ENCODE data around the gene HPS3.
A peak's percentile ranks its signal among the peaks of the same experiment; 100 is the strongest.
"Not testable (repeated sequence)": the region's sequence is repeated elsewhere in the genome, so short reads cannot be mapped to it uniquely, and the experiment has no call there.

The HPS3 gene

DNA sequence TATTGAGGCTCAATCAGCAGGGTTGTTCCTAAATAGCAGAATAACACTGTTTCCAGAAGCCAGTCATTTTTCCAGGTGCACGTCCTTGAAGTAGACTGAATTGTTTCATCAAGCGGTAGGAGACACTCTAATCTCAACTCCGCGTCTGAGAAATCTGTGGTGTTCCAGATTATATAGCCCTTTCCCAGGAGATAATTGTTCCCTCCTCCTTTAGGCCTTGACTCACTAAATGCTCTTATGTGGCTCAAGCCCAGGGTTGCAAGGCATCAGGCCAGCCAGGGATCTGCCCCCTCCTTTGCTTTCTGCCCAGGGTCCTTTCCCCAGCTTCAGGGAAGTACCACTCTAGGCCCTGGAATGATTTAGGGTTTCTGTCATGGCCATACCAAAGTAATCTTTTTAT lies 37.5 kb upstream of the HPS3 start:
- Histone ChIP-seq H3K27me3 (ENCODE audit: control insufficient read depth, insufficient read depth, low read length) (no peaks in the 10 kb centered on the region), H3K4me3 (ENCODE audit: low read length) (no peak overlapping the region), H3K4me1 (ENCODE audit: control insufficient read depth, insufficient read depth, low read length) (no peaks in the 10 kb centered on the region), H3K9ac (ENCODE audit: low read depth, low read length) (no peak overlapping the region), H3K36me3 (ENCODE audit: insufficient read depth, low read length) (no peaks in the 10 kb centered on the region), H3K9me3 (replicated peaks; ENCODE audit: low read length) (no peaks in the 10 kb centered on the region), H3K4me2 (ENCODE audit: low read length) (no peak overlapping the region)

DNA sequence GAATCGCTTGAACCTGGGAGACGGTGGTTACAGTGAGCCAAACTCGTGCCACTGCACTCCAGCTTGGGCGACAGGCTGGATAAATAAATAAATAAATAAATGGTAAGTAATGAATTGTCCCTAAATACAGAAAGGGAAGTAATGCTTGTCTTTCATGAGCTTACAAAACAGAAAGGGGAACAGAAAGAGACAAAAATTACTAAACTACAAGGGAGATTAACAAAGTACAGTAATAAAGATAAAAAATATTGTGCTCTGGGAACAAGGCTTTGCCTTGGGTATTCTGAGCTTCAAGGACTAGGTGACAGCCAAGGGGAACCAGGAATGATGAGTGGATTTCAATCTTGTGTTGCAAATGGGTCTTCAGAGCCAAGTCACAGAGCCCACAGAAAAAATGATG lies 34.0 kb upstream of the HPS3 start:
- no peak overlapping the region for H3K9ac ChIP-seq (ENCODE audit: low read depth, low read length)
- no peaks in the 10 kb centered on the region for H3K9me3 ChIP-seq (replicated peaks; ENCODE audit: low read length)

DNA sequence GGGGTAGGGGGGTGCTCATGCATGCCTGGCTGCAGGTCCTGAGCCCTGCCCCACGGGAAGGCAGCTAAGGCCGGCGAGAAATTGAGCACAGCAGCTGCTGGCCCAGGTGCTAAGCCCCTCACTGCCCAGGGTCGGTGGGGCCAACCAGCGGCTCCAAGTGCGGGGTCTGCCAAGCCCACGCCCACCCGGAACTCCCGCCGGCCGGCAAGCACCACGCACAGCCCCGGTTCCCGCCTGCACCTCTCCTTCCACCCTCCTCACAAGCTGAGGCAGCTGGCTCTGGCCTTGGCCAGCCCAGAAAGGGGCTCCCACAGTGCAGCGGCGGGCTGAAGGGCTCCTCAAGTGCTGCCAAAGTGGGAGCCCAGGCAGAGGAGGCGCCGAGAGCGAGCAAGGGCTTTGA lies 31.5 kb upstream of the HPS3 start:
- not testable (repeated sequence) for H3K9me3 ChIP-seq (replicated peaks; ENCODE audit: low read length); H3K4me3 ChIP-seq (ENCODE audit: low read length); H3K9ac ChIP-seq (ENCODE audit: low read depth, low read length); H3K4me1 ChIP-seq (ENCODE audit: control insufficient read depth, insufficient read depth, low read length); H3K27me3 ChIP-seq (ENCODE audit: control insufficient read depth, insufficient read depth, low read length); H3K36me3 ChIP-seq (ENCODE audit: insufficient read depth, low read length); H3K4me2 ChIP-seq (ENCODE audit: low read length)

More for the DNA sequence above, 34.0 kb upstream of the HPS3 start:
- H3K27me3 ChIP-seq (ENCODE audit: control insufficient read depth, insufficient read depth, low read length) = no peaks in the 10 kb centered on the region
- no peak overlapping the region for H3K4me3 ChIP-seq (ENCODE audit: low read length)
- no peaks in the 10 kb centered on the region for H3K4me1 ChIP-seq (ENCODE audit: control insufficient read depth, insufficient read depth, low read length)
- H3K36me3 ChIP-seq (ENCODE audit: insufficient read depth, low read length) = no peaks in the 10 kb centered on the region
- no peak overlapping the region for H3K4me2 ChIP-seq (ENCODE audit: low read length)

DNA sequence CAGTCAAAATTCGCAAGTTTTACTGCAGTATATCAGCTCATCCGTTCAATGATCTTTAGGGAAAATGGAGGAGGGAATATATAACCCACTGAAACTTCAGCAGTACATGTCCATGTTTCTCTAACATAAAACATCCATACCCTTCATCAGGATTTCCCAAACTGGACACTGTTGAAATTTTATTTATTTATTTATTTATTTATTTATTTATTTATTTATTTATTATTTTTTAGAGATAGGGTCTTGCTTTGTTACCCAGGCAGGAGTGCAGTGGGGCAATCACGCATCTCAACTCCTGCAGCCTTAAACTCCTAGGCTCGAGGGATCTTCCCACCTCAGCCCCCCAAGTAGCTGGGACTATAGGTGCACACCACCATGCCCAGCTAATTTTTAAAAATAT lies 28.3 kb upstream of the HPS3 start:
- no peaks in the 10 kb centered on the region for H3K36me3 ChIP-seq (ENCODE audit: insufficient read depth, low read length)
- no peaks in the 10 kb centered on the region for H3K4me1 ChIP-seq (ENCODE audit: control insufficient read depth, insufficient read depth, low read length)
- no peak overlapping the region for H3K4me2 ChIP-seq (ENCODE audit: low read length)
- no peak overlapping the region for H3K9ac ChIP-seq (ENCODE audit: low read depth, low read length)
- H3K9me3 ChIP-seq (replicated peaks; ENCODE audit: low read length) = peaks cover 5% of the 10 kb centered on the region
- no peak overlapping the region for H3K4me3 ChIP-seq (ENCODE audit: low read length)
- H3K27me3 ChIP-seq (ENCODE audit: control insufficient read depth, insufficient read depth, low read length) = no peaks in the 10 kb centered on the region

DNA sequence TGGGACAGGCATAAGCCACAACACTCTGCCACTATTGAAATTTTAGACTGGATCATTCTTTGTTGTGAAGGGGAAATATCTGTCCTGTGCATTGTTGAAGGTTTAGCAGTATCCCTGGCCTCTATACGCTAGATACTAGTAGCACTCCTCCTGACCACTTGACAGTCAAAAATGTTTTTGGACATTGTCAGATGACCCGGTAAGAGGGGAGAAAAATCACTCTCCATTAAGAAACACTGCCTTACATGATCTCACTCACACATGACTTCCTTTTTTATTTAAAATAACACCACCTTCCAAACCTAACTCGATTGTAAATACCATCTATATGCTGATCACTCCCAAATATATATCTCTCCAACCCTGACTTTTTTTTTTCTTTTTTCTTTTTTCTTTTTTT lies 27.8 kb upstream of the HPS3 start:
- no peaks in the 10 kb centered on the region for H3K36me3 ChIP-seq (ENCODE audit: insufficient read depth, low read length)
- H3K4me2 ChIP-seq (ENCODE audit: low read length) = no peak overlapping the region
- H3K4me1 ChIP-seq (ENCODE audit: control insufficient read depth, insufficient read depth, low read length) = no peaks in the 10 kb centered on the region
- no peaks in the 10 kb centered on the region for H3K27me3 ChIP-seq (ENCODE audit: control insufficient read depth, insufficient read depth, low read length)
- peaks cover 5% of the 10 kb centered on the region for H3K9me3 ChIP-seq (replicated peaks; ENCODE audit: low read length)
- no peak overlapping the region for H3K9ac ChIP-seq (ENCODE audit: low read depth, low read length)
- no peak overlapping the region for H3K4me3 ChIP-seq (ENCODE audit: low read length)

DNA sequence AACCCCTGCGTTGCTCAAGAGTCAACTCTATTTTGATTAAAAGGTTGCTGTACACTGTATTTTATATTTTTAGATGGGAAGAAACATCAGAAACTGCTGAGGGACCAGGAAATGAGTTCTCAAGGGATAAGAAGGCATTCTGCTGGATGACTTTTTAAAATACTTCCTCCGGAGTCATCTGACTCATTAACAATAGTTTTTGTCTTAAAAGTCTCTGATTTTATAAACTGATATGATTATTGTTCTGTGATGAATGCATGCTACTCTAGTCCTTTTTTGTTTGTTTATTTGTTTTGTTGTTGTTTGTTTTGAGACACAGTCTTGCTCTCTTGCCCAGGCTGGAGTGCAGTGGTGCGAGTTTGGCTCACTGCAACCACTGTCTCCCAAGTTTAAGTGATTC lies 25.0 kb upstream of the HPS3 start:
- no peaks in the 10 kb centered on the region for H3K4me1 ChIP-seq (ENCODE audit: control insufficient read depth, insufficient read depth, low read length)

DNA sequence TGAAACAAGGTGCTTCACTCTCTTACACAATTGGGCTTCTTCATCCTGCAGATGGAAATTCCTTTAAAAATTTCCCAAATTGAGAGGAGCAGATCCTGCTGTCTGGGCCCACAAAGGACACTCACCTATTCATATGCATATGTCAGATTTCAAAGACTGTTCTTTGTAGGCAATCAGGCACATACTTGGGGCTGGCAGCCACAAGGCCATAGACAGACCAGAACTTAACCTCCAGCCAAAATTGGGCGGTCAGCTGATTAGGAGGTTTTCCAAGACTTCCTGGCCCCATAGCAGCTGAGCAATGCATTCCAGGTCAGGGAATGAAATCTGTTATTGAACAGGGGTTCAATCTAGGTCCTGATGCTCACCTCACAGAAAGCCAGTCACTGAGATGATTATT lies 15.0 kb upstream of the HPS3 start:
- Histone ChIP-seq H3K27me3 (ENCODE audit: control insufficient read depth, insufficient read depth, low read length) (no peaks in the 10 kb centered on the region), H3K4me2 (ENCODE audit: low read length) (no peak overlapping the region), H3K9me3 (replicated peaks; ENCODE audit: low read length) (no peaks in the 10 kb centered on the region), H3K4me3 (ENCODE audit: low read length) (no peak overlapping the region), H3K4me1 (ENCODE audit: control insufficient read depth, insufficient read depth, low read length) (no peaks in the 10 kb centered on the region), H3K36me3 (ENCODE audit: insufficient read depth, low read length) (no peaks in the 10 kb centered on the region), H3K9ac (ENCODE audit: low read depth, low read length) (no peak overlapping the region)

More for the DNA sequence above, 25.0 kb upstream of the HPS3 start:
- Histone ChIP-seq H3K4me3 (ENCODE audit: low read length) (no peak overlapping the region), H3K36me3 (ENCODE audit: insufficient read depth, low read length) (no peaks in the 10 kb centered on the region), H3K9ac (ENCODE audit: low read depth, low read length) (no peak overlapping the region), H3K4me2 (ENCODE audit: low read length) (no peak overlapping the region), H3K9me3 (replicated peaks; ENCODE audit: low read length) (peaks cover 5% of the 10 kb centered on the region), H3K27me3 (ENCODE audit: control insufficient read depth, insufficient read depth, low read length) (no peaks in the 10 kb centered on the region)

DNA sequence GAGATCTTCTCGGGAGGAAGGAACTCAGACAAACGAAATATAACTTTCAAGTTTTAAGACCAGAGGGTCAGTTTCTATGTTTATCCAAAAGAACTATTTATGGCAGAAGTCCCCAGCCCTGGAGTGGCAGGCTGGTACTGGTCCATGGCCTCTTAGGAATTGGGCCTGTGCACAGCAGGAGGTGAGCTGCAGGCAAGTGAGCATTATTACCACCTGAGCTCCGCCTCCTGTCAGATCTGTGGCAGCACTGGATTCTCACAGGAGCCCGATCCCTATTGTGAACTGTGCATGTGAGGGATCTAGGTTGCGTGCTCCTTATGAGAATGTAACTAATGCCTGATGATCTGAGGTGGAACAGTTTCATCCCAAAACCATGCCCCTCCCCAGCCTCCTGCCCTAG lies 14.3 kb upstream of the HPS3 start:
- Histone ChIP-seq H3K9ac (ENCODE audit: low read depth, low read length) (no peak overlapping the region), H3K4me1 (ENCODE audit: control insufficient read depth, insufficient read depth, low read length) (no peaks in the 10 kb centered on the region)

DNA sequence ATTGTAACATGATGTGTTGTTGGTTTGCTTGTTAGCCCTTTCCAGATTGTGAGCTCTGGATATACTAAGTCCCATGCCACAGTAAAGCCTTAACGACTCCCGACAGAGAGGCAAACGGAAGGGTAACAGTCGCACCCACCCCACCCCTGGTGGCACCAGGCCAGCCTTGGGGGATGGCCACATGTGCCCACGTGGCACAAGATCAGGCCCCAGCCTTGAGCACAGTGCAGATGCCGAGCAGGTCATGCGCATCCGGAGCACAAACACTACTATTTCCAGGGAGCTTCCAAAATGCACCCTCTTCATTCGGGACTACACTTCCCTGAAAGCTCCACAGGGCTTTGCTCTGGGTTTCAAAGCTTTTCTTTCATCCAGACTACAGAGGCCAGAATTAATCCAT lies 10.7 kb upstream of the HPS3 start:
- Histone ChIP-seq H3K36me3 (ENCODE audit: insufficient read depth, low read length) (no peaks in the 10 kb centered on the region), H3K4me1 (ENCODE audit: control insufficient read depth, insufficient read depth, low read length) (peaks cover 4% of the 10 kb centered on the region), H3K9ac (ENCODE audit: low read depth, low read length) (no peak overlapping the region), H3K27me3 (ENCODE audit: control insufficient read depth, insufficient read depth, low read length) (no peaks in the 10 kb centered on the region), H3K4me3 (ENCODE audit: low read length) (no peak overlapping the region), H3K9me3 (replicated peaks; ENCODE audit: low read length) (no peaks in the 10 kb centered on the region), H3K4me2 (ENCODE audit: low read length) (no peak overlapping the region)

More for the DNA sequence above, 14.3 kb upstream of the HPS3 start:
- Histone ChIP-seq H3K27me3 (ENCODE audit: control insufficient read depth, insufficient read depth, low read length) (no peaks in the 10 kb centered on the region), H3K4me3 (ENCODE audit: low read length) (no peak overlapping the region), H3K4me2 (ENCODE audit: low read length) (no peak overlapping the region), H3K9me3 (replicated peaks; ENCODE audit: low read length) (no peaks in the 10 kb centered on the region), H3K36me3 (ENCODE audit: insufficient read depth, low read length) (no peaks in the 10 kb centered on the region)

DNA sequence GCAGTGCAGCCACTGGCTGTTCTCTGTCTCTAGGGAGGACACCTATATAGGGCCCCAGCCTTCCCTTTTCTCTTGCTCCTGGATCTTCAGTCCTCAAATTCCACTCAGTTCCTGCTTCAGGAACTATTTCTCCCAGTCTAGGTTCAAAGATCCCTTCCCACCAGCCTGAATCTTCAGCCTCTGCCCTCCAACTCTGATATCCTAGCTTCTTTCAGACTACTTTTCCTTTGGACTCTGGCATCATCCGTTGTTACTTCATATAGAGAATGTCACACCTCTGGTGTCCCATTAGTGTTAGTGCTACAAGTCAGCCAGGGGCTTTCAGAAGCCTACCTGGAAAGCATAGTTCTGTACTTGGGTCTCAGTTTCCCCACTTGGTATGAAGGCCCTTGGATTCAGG lies 10.0 kb upstream of the HPS3 start:
- Histone ChIP-seq H3K4me1 (ENCODE audit: control insufficient read depth, insufficient read depth, low read length) (peaks cover 4% of the 10 kb centered on the region), H3K36me3 (ENCODE audit: insufficient read depth, low read length) (no peaks in the 10 kb centered on the region), H3K9ac (ENCODE audit: low read depth, low read length) (no peak overlapping the region), H3K27me3 (ENCODE audit: control insufficient read depth, insufficient read depth, low read length) (no peaks in the 10 kb centered on the region), H3K4me2 (ENCODE audit: low read length) (no peak overlapping the region), H3K4me3 (ENCODE audit: low read length) (no peak overlapping the region), H3K9me3 (replicated peaks; ENCODE audit: low read length) (no peaks in the 10 kb centered on the region)

DNA sequence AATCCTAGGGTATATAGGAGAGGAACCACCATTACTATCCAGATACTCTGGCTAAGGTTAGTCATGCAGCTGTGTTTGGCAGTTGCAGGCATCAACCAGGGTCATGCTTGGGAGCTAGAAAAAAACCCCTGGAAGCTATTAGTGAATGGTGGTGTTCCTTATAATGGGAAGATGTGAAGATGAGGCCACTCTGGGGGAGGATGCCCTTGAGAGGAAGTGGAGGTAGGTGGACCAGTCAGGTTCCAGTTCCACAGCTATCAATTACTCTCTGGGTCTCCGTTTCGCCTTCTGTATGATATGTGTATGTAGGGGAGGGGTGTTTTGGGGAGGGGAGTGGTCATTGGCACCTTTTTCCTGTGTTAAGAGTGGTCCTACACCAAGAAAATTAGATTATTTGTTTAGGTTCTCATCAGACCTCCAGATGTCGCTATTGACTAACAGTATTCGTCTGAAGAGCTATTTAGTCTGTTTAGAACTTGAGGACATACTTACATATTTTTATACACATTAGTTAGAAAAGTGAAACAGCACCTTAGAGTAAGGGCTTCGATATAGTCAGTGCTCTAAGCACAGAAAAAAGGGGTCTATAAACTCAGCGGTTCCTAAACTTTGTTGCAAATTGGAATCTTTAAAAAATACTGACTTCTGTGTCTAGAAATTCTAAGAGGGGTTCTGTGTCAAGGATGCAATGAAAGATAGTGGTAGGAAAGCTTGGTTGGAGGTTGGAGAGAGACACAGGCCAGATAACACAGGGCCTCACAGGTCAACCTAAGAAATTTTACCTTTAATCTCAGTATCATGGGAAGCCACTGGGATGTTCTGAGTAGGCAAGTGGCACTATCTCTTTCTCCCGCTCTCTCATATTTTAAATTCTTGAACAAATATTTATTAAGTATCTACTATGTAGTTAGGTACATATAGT lies 9.1 kb upstream of the HPS3 start:
- H3K9ac ChIP-seq (ENCODE audit: low read depth, low read length) = peak overlapping the region; percentile 5
- peaks cover 4% of the 10 kb centered on the region for H3K4me1 ChIP-seq (ENCODE audit: control insufficient read depth, insufficient read depth, low read length)
- H3K27me3 ChIP-seq (ENCODE audit: control insufficient read depth, insufficient read depth, low read length) = no peaks in the 10 kb centered on the region
- no peaks in the 10 kb centered on the region for H3K36me3 ChIP-seq (ENCODE audit: insufficient read depth, low read length)
- H3K9me3 ChIP-seq (replicated peaks; ENCODE audit: low read length) = no peaks in the 10 kb centered on the region
- no peak overlapping the region for H3K4me2 ChIP-seq (ENCODE audit: low read length)
- no peak overlapping the region for H3K4me3 ChIP-seq (ENCODE audit: low read length)

All from skeletal muscle satellite cell (primary cell).